Gastroesophageal sphincter (tissue), 3 donors: ENCODE results near the gene PILRB.

ENCODE experiments used
- CTCF ChIP-seq, 4 experiments: fragments of 200-600 bp in 2 of 4; fragments of 450-650 bp in 2 of 4; sonication (generic) in 1 of 4; IDR thresholded peaks; one replicate each; pipeline ENCODE4 v1.5.1; 2017 to 2019; ENCODE audit warnings: antibody characterized with exemption in 4 of 4, mild to moderate bottlenecking in 2 of 4, moderate library complexity in 2 of 4
- EP300 ChIP-seq: sonication (generic); formaldehyde crosslinking; IDR thresholded peaks from one replicate; pipeline ENCODE4 v1.6.1; 2017; ENCODE audit warnings: antibody characterized with exemption, mild to moderate bottlenecking
- POLR2A ChIP-seq, 2 donors: fragments of 450-650 bp; IDR thresholded peaks; one replicate each; pipeline ENCODE4 v1.6.1; 2017; ENCODE audit warnings: antibody characterized with exemption in 2 of 2, mild to moderate bottlenecking in 2 of 2, moderate library complexity in 1 of 2

- TF ChIP-seq CTCF (IDR thresholded peaks at IDR 0.05): no peak
- no peak for TF ChIP-seq EP300
- no peak for TF ChIP-seq POLR2A (IDR thresholded peaks at IDR 0.05)
Measured at GRCh38 chr7:100372694-100373093, 14.8 kb downstream of the PILRB start.
